ENCODE results near the gene DUSP8.

- TF ChIP-seq ZNF274 (IDR thresholded peaks at IDR 0.05; ENCODE audit: low read depth, low read length) (no peak), YY1 (IDR thresholded peaks at IDR 0.05; ENCODE audit: insufficient read depth, insufficient read length) (no peak)
These were observed 40.5 kb downstream of the DUSP8 start for GRCh38 chr11:1531449-1532013.
